OCI-M1 (cell line): ENCODE measurements around the gene TRIOBP.
"Not testable (repeated sequence)": the region's sequence is repeated elsewhere in the genome, so short reads cannot be mapped to it uniquely, and the experiment has no call there.

Experiments used
- DNase-seq: peaks from one replicate; lab custom pipeline; 2025; lab: John Stamatoyannopoulos, UW

Gene TRIOBP, protein sequence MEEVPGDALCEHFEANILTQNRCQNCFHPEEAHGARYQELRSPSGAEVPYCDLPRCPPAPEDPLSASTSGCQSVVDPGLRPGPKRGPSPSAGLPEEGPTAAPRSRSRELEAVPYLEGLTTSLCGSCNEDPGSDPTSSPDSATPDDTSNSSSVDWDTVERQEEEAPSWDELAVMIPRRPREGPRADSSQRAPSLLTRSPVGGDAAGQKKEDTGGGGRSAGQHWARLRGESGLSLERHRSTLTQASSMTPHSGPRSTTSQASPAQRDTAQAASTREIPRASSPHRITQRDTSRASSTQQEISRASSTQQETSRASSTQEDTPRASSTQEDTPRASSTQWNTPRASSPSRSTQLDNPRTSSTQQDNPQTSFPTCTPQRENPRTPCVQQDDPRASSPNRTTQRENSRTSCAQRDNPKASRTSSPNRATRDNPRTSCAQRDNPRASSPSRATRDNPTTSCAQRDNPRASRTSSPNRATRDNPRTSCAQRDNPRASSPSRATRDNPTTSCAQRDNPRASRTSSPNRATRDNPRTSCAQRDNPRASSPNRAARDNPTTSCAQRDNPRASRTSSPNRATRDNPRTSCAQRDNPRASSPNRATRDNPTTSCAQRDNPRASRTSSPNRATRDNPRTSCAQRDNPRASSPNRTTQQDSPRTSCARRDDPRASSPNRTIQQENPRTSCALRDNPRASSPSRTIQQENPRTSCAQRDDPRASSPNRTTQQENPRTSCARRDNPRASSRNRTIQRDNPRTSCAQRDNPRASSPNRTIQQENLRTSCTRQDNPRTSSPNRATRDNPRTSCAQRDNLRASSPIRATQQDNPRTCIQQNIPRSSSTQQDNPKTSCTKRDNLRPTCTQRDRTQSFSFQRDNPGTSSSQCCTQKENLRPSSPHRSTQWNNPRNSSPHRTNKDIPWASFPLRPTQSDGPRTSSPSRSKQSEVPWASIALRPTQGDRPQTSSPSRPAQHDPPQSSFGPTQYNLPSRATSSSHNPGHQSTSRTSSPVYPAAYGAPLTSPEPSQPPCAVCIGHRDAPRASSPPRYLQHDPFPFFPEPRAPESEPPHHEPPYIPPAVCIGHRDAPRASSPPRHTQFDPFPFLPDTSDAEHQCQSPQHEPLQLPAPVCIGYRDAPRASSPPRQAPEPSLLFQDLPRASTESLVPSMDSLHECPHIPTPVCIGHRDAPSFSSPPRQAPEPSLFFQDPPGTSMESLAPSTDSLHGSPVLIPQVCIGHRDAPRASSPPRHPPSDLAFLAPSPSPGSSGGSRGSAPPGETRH (N-terminal part only)

DNA sequence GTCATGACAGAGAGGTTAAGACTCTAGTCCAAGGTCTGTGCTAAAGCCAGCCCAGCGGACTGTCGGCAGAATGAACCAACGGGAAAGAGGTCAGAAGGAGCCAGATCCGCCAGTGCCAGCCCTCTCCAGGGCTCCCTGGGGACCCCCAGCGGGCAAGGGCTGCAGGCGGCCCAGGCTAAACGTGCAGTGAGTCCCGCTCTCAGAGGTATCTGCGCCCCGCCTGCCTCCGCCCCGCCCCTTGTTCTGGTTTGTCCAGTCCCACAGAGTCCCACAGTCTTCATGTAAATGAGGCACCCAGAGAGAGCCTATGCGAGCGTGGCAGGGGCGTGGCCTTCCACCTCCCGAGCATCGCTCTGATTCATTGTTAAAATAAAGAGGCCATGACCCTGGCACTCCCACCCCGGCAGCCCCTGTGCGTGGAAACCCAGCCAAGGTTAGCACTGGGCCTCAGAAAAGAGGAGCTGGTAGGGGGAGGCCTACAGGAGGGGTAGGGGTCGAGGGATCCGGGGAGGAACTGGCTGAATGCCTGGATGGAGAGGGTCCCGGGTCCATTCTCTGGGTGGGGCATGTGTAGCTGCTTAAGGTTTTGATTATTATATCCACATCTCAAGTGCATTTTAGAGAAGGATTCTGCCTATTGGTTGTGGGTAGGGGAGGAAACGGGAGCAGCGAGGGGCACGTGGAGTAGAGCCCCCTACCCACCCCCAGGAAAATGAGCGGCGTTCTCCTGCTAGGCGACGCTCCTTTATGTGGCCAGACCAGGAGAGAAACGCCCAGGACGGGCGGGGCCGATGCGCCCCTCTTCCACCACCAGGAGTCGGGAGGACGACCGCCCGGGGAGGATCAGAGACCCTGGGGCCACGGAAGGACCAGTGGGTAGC, at the start of gene TRIOBP:
Gene TRIOBP (plus strand): TSS at position 392 of the 881 bp plus-strand sequence. CDS start 4,318 bp downstream, outside the sequence.
- peak; percentile 98 for DNase-seq

DNA sequence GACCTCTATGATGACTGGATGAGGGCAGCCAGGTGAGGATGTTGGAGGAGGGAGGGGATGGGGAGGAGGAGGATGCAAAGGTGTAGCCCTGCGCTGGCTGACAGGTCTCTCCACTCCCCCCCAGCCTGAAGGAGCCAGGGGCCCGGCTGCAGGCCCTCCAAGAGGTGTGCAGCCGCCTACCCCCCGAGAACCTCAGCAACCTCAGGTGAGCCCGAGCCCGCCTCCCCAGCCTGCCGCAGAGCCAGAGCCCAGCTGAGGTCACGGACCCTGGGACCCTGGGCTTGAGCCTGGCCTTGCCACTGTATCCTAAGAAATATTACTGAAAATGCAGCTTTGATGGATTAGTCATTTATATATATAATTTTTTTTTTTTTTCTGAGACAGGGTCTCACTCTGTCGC, 49.5 kb upstream of the TRIOBP start:
- no peak for DNase-seq

DNA sequence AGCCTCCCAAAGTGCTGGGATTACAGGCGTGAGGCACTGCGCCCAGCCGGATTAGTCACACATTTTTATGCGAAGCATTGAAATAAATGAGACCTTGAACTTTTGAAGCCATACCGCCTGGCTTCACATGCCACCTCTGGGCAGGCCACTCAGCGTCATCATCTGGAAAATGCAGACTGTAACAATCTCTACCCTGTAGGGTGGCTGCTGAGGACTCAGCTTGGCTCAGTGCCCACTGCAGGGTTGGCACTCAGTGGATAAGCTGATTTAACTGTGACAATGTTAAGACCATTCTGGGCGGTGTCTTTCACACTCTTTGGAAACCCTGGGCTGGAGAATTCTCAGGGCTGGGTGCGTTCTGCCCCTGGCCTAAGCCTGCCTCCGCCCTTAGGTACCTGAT, 48.9 kb upstream of the TRIOBP start:
- DNase-seq = no peak

DNA sequence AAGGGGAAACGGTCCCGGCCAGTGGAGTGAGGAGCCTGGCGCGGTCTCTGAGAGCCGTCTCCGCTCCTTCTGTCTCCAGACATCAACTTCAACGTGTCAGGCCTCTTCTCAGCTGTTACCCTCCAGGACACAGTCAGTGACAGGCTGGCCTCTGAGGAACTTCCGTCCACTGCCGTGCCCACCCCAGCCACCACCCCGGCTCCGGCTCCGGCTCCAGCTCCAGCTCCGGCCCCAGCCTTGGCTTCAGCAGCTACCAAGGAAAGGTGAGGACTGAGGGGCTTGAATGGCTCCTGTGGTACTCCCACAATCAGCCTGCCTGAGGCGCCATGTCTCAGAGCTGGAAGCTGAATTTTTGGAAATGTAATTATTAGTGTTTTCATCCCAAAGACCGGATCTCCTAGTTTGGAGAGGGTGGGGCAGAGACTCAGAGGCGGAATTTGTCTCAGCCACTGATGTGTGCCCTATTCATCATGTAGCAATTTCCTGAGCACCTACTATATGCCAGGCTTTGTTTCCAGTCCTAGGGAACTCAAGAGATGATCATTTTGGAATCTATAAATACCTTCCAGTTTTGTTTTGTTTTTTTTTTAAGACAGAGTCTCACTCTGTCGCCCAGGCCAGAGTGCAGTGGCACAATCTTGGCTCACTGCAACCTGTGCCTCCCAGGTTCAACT, 46.2 kb upstream of the TRIOBP start:
- no peak for DNase-seq

DNA sequence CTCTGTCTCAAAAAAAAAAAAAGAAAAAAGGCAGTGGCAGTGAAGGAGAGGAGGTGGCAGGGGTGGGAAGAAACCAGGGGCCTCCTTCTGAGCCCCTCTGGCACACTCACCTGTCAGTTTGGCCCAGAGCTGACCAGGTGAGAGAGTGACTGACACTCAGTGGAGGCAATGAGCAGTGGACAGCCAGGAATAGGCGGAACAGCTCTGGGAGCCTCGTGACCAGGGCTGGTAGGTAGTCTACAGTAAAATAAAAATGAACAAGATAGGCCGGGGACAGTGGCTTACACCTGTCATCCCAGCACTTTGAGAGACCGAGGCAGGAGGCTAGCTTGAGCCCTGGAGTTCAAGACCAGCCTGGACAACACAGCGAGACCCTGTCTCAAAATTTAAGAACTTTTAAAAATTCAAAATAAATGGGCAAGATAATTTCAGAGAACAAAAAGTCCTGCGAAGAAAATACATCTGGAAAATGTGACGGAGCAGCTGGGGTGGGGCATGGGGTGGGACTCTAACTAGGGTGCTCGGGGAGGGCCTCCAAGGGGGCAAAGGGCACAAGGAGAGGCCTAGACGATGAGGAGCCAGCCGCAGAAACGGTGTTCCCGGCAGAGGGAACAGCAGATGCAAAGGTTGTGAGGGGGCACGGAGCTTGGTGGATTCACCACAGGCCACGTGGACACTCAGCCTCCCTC, 42.1 kb upstream of the TRIOBP start:
- DNase-seq = no peak

DNA sequence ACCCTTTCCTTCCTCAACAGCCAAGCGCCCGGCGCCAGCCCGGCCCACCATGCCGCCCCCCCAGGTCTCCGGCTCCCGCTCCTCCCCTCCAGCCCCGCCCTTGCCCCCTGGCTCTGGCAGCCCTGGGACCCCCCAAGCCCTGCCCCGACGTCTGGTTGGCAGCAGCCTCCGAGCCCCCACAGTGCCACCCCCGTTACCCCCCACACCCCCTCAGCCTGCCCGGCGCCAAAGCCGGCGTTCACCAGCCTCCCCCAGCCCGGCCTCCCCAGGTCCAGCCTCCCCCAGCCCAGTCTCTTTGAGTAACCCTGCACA, 41.6 kb upstream of the TRIOBP start:
- DNase-seq = no peak

DNA sequence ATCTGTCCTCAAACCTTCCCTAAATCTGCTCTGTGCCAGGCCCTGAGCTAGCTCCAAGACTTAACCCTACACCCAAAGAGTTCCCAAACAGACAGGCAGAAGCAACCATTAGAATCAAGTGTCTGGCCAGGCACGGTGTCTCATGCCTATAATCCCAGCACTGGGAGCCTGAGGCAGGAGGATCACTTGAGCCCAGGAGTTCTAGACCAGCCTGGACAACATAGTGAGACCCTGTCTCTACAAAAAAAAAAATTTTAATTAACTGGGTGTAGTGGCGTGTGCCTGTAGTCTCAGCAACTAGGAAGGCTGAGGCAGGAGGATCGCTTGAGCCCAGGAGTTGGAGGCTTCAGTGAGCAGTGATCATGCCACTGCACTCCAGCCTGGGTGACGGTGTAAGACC, 40.3 kb upstream of the TRIOBP start:
- DNase-seq = not testable (repeated sequence)

DNA sequence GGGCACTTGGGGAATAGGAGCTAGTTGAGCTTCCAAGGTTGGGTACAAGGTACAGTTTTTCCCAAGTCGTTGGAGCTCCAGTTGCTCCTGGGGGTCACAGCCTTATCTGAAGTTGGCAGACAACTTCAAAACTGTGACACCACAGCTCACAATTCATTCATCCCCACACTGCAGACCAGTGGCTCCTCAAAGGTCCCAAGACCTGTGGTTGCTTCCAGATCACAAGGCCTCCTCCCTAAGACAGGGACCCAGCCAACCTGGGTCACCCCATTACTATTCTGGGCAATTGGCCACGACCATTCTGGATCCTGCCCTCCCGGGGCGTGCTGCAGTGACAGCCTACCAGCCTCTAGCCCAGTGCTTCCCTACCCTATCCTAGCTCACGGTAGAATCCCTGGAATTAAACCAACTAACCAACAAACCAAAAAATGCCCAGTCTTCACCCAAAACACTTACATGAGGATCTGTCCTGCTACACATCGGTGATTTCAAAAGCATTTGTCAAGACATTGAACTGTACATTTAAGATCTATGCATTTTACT, 39.2 kb upstream of the TRIOBP start:
- peak; percentile 65 for DNase-seq

DNA sequence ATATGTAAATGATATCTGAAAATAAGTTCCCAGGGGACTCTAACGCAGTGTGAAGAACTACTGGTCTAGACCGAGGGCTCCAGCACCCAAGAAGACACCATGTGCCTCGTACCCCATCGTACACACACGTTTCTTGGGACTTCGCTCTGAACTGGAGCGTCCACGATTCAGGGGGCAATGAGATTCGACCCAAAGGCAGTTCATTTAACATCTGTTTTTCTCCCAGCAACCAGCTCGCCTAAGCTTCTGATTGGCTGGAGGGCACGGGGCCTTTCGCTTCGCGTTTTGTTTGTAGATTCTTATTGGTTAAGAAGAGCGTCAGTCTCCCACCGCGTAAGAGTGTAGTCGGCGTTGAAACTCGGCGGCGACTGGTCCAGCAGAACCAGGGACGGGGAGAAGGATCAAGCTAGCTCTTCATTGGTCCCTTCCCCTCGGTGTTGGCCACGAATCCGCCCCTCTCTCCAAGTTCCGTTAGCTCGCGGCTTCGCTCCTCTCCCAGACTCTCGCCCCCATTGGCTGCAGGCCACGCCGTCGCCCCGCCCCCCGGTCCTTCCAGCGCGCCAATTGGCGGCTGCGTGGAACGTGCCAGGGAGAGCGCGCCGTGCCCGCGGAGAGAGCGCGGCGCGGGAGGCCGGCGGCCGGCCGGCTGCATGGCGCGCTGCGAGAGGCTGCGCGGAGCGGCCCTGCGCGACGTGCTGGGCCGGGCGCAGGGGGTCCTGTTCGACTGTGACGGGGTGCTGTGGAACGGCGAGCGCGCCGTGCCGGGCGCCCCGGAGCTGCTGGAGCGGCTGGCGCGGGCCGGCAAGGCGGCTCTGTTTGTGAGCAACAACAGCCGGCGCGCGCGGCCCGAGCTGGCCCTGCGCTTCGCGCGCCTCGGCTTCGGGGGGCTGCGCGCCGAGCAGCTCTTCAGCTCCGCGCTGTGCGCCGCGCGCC, 38.4 kb upstream of the TRIOBP start, which contains the start of gene PDXP:
Gene PDXP (plus strand): TSS at position 591 of the 933 bp plus-strand sequence. CDS start 60 bp downstream, at position 651.
- DNase-seq = peak; percentile 99

DNA sequence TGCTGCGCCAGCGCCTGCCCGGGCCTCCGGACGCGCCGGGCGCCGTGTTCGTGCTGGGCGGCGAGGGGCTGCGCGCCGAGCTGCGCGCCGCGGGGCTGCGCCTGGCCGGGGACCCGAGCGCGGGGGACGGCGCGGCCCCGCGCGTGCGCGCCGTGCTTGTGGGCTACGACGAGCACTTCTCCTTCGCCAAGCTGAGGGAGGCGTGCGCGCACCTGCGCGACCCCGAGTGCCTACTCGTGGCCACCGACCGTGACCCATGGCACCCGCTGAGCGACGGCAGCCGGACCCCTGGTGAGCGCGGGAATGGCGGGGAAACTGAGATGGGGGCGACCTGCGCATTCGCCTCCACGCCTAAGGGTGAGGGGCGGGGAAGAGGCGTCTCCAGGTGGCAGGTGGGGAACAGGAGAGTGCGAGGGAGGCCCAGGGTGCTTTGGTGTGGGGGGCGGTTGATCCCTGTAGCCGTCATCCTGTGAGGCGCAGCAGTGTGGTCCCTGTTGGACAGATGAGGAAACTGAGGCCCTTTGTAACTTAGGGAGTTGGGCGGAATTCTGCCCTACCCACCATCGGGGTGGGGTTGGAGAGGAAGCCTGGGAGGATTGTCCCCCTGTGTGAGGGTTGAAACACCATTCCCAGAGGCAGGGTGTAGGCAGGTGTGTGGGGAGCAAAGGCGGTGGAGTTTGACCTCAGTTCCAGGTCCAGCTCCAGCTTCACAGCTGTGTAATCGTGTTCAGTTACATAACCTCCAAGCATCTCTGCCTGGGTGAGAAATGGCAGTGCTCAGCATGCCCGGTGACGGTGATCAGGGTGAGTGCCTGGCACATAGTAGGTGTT, 37.6 kb upstream of the TRIOBP start:
- DNase-seq = no peak

DNA sequence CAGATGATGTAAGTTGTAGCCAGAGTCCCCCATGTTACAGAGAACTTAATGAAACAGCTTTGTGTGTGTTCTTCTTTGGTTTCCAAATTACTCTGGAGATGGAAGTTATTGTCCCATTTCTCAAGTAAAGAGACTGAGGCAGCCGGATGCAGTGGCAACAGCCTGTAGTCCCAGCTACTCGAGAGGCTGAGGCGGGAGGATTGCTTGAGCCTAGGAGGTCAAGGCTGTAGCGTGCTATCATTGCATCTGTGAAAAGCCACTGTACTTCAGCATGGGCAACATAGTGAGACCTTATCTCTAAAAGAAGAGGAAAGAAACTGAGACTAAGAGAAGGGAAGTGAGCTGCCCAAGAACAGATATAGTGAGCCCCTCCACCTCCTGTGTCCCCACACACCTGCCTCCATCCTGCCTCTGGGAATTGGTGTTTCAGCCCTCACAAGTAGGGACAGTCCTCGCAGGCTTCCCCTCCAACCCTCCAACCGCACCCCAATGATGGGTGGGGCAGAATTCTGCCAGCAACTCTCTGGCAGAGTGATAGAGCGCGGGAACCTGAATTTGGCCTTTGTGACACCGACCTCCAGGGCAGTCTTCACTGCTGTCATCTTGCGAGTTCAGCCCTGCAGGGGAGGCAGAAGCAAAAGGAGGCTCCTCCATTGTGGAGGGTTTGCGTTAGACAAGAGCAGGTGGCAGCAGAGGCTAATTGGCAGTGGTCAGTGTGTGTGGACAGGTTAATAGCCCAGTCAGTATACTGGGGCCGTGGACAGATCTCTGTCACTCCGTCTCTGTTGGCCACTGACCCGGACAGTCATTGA, 36.7 kb upstream of the TRIOBP start:
- DNase-seq = peak; percentile 30

DNA sequence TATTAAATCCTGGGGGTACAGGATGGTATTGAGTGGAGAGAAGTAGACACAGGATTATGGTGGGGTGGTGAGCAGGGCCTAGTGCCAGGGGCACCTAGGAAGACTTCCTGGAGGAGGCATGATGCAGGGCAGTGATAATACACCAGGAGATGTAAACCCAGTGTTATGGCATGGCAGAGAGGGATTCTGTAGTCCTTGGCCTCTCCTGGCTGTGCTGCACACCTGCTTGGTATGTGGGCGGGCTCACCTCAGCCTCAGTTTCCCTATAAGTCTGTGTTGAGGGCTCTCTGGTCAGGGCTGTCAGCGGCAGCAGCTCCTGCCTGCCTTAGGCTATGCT, 36.2 kb upstream of the TRIOBP start:
- DNase-seq = no peak

DNA sequence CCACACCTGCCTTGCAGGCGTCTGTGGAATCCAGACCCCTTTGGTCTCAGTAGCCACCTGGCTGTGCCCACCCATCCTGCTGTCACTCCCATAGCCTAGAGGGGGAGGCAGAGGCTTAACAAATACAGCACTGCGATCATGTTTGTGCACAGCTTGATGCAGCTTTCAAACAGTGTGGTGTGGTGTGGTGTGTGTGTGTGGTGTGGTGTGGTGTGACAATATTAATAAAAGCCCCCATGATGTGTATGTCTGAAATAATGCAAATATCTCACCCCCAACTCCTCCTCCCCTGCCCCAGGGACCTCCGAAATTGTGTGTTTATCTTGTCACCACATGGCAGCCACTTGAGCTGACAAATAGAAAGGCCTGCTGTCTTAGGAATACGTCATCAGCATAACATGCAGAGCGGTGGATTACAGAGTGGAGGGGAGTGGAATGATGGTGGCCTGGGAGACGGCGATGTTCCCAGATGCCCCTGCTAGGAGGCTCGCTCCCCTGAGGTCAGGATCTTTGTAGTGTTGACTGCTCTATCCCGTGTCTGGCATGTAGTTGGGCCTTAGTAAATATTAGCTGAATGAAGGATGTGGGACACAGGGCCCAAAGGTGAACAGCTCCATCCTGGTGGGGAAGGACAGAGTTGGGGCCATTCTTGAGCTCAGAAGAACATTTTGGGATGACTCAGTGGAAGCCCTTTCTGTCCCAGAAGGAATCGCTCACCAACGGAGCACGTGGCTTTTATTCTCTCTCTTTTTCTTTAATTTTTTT, 35.5 kb upstream of the TRIOBP start:
- DNase-seq = peak; percentile 39

DNA sequence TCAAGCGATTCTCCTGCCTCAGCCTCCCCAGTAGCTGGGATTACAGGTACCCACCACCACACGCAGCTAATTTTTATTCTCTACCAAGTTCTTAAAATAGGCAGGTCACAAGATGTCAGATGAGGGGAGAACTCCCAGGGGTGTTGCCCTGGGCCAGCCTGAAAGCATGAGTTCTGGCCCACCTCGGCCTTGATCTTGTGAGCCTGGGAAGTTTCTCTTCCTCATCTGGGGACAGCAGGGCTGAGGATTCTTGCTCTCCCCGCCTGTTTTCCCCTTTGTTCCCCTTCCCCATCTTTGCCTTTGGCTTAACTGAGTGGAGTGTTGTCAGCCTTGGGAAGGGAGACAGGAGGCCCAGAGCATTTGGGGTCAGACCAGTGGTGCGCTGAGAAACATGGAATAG, 34.8 kb upstream of the TRIOBP start:
- no peak for DNase-seq

DNA sequence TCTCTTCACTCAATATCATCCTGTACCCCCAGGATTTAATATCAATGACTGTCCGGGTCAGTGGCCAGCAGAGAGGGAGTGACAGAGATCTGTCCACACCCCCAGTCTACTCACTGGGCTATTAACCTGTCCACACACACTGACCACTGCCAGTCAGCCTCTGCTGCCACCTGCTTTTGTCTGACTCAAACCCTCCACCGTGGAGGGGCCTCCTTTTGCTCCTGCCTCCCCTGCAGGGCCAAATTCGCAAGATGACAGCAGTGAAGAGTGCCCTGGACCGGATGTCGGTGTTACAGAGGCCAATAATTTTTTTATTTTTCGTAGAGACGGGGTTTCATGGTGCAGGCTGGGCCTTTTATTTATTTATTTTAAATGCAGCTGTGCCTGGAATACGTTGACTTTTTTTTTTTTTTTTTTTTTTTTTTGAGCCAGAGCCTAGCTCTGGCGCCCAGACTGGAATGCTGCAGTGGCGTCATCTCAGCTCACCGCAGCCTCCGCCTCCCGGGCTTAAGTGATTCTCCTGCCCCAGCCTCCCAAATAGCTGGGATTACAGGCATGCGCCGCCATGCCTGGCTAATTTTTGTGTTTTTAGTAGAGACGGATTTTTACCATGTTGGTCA, 33.2 kb upstream of the TRIOBP start:
- no peak for DNase-seq
